Testis (tissue), 3 donors: Measurements from ENCODE around the gene SF3B5. TPM values are rescaled to one million over a fixed set of nuclear protein-coding genes. Genes with fewer than 3 reads are reported as not detected.
"Not testable (repeated sequence)": the region's sequence is repeated elsewhere in the genome, so short reads cannot be mapped to it uniquely, and the experiment has no call there.

Source experiments
- DNase-seq: peaks from one replicate; pipeline ENCODE4 v3.0.0-alpha.2; 2019
- H3K27ac ChIP-seq, 2 donors: fragments of 200-600 bp; sonication (generic); one replicate each; pipeline ENCODE4 v1.5.1; 2019
- H3K27me3 ChIP-seq: fragments of 200-600 bp; sonication (generic); one replicate; pipeline ENCODE4 v1.5.1; 2019
- H3K36me3 ChIP-seq: fragments of 200-600 bp; sonication (generic); one replicate; pipeline ENCODE4 v1.5.1; 2017; ENCODE audit warnings: low read depth; ENCODE audit errors: missing control alignments
- H3K4me1 ChIP-seq: fragments of 200-600 bp; sonication (generic); one replicate; pipeline ENCODE4 v1.5.1; 2019
- H3K4me3 ChIP-seq, 2 donors: fragments of 200-600 bp; sonication (generic); one replicate each; pipeline ENCODE4 v1.5.1; 2017 to 2019
- H3K9me3 ChIP-seq: fragments of 200-600 bp; sonication (generic); one replicate; pipeline ENCODE4 v1.5.1; 2017
- POLR2A ChIP-seq: fragments of 450-650 bp; IDR thresholded peaks from one replicate; pipeline ENCODE4 v1.6.1; 2017; ENCODE audit warnings: antibody characterized with exemption, mild to moderate bottlenecking, moderate library complexity
- WGBS, 2 donors: methylation state at CpG; one replicate each; pipeline ENCODE4 v1.1.5; 2018; 5-methylcytosine and 5-hydroxymethylcytosine counted together
- intact Hi-C: fragments of 100-400 bp; cut with DNase I; formaldehyde crosslinking; loops from one replicate; pipeline ENCODE4 v1.15.1; 2023; ENCODE audit warnings: low total_unique reads
- polyA plus RNA-seq: library from polyadenylated mRNA; stranded (reverse); fragments of 350-450 nt; fragmentation: Illumina TruSeq; extraction: RNeasy Lipid Tissue Mini Kit (QIAGEN cat#74804); gene quantifications from one replicate; pipeline ENCODE4 v1.2.3, GENCODE V29; 2014; ENCODE audit warnings: low read depth, low replicate concordance; ENCODE audit not compliant: insufficient read depth
- total RNA-seq, 2 donors: library from RNA; depleted of rRNA; stranded (reverse); fragments of >200 nt; gene quantifications; one replicate each; pipeline ENCODE4 v1.2.3, GENCODE V29; 2016
- TF ChIP-seq, protein P1 (sequence below), 3 experiments: fragments of 450-650 bp in 2 of 3; fragments of 200-600 bp in 1 of 3; sonication (generic) in 1 of 3; IDR thresholded peaks; one replicate each; pipeline ENCODE4 v1.5.1; 2016 to 2019; ENCODE audit warnings: antibody characterized with exemption in 3 of 3, mild to moderate bottlenecking in 2 of 3, moderate library complexity in 1 of 3

Gene SF3B5
- total and polyA plus RNA-seq, 3 donors from 2014 or later = 153 to 200 (median 174) TPM

DNA sequence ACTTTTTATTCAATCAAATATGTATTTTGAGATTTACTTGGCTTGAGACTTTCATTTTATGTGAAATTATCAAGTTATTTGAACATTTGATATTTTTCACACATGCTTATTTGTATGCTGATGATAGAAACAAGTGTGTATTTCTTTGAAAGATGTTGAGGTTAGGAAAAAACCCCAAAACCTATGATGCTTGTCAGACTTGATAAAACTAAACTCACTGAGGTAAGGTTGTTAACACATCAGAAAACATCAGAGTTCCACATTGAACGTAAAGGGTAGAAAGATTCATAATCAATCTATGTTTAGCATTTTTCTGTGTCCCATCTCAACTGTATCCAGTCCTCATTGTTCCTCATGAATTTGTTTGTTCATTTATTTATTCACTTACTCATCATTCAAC lies 12.2 kb downstream of the SF3B5 start:
- Histone ChIP-seq H3K9me3 (no peaks in the 10 kb centered on the region), H3K27me3 (no peaks in the 10 kb centered on the region), H3K4me3 (no peak overlapping the region), H3K36me3 (no peaks in the 10 kb centered on the region), H3K4me1 (no peaks in the 10 kb centered on the region), H3K27ac (no peak overlapping the region)
- no peak for TF ChIP-seq POLR2A
- TF ChIP-seq, protein P1, sequence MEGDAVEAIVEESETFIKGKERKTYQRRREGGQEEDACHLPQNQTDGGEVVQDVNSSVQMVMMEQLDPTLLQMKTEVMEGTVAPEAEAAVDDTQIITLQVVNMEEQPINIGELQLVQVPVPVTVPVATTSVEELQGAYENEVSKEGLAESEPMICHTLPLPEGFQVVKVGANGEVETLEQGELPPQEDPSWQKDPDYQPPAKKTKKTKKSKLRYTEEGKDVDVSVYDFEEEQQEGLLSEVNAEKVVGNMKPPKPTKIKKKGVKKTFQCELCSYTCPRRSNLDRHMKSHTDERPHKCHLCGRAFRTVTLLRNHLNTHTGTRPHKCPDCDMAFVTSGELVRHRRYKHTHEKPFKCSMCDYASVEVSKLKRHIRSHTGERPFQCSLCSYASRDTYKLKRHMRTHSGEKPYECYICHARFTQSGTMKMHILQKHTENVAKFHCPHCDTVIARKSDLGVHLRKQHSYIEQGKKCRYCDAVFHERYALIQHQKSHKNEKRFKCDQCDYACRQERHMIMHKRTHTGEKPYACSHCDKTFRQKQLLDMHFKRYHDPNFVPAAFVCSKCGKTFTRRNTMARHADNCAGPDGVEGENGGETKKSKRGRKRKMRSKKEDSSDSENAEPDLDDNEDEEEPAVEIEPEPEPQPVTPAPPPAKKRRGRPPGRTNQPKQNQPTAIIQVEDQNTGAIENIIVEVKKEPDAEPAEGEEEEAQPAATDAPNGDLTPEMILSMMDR (IDR thresholded peaks at IDR 0.05) = no peak
- no peak for DNase-seq
- WGBS, 2 donors = 89 to 97% methylated on average over 1 of the region's 1 CpG
- intact Hi-C loops = no loop called here

DNA sequence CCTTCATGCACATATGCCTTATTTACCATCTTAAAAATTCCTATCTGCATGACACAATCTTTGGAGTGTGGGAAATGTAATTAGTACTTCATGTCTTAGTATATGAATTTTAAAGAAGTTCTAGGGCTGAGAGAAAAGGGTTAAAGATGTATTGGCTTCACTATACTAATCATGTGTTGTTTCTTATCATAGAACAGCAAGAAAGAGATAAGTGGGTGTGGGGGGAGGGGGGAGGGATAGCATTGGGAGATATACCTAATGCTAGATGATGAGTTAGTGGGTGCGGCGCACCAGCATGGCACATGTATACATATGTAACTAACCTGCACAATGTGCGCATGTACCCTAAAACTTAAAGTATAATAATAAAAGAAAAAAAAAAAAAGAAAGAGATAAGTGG lies 13.0 kb downstream of the SF3B5 start:
- H3K27ac ChIP-seq, H3K4me3 ChIP-seq, H3K36me3 ChIP-seq, intact Hi-C loops, H3K9me3 ChIP-seq, DNase-seq, H3K27me3 ChIP-seq, H3K4me1 ChIP-seq: not testable (repeated sequence)
- 98 to 100% methylated on average over 3 of the region's 3 CpGs for WGBS, 2 donors

DNA sequence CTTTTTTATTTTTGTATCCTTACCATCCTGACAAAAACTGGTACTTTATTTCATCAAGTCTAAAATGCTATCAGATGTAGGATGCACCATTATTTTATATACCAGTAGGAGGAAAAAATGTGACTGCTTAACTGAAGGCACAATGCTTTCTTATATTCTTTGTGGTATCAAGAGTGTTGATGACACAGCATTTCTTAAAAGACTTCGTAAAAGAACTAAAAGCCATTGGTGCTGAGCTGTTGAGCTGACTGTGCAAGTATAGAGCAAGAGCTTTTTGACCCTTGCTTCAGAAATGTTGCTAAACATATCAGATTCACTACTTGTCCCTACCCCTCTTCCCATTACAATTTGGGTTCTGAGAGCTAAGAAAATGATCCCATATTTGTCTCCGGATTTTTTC lies 17.5 kb downstream of the SF3B5 start:
- Histone ChIP-seq H3K4me1 (no peaks in the 10 kb centered on the region), H3K27ac (no peak overlapping the region), H3K36me3 (no peaks in the 10 kb centered on the region), H3K9me3 (no peaks in the 10 kb centered on the region), H3K27me3 (no peaks in the 10 kb centered on the region), H3K4me3 (no peak overlapping the region)
- no peak for DNase-seq
- TF ChIP-seq POLR2A = no peak
- TF ChIP-seq, protein P1 (IDR thresholded peaks at IDR 0.05) = no peak
- intact Hi-C loops = no loop called here
- 86 to 88% methylated on average over 2 of the region's 2 CpGs for WGBS, 2 donors

DNA sequence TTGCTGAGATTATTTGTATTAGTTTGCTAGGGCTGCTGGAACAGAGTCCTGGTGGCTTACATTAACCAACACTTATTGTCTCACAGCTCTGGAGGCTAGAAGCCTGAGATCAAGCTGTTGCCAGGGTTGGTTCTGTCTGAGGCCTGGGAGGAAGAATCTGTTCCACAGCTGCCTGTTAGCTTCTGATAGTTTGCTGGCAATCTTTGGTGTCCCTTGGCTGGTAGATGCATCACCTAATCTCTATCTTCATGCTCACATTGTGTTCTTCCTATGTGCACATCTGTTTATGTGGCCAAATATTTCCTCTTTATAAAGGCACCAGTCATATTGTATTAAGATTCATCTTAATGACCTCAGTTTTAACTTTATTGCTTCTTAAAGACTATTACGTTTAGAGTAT lies 19.5 kb downstream of the SF3B5 start:
- H3K27me3 ChIP-seq = no peaks in the 10 kb centered on the region
- no peaks in the 10 kb centered on the region for H3K9me3 ChIP-seq
- TF ChIP-seq POLR2A = no peak
- TF ChIP-seq, protein P1 (IDR thresholded peaks at IDR 0.05) = no peak
- intact Hi-C loops = no loop called here
- H3K4me3 ChIP-seq = no peak overlapping the region
- WGBS, 2 donors = 67 to 76% methylated on average over 1 of the region's 1 CpG
- no peak overlapping the region for H3K27ac ChIP-seq
- H3K4me1 ChIP-seq = no peaks in the 10 kb centered on the region
- H3K36me3 ChIP-seq = no peaks in the 10 kb centered on the region
- no peak for DNase-seq

DNA sequence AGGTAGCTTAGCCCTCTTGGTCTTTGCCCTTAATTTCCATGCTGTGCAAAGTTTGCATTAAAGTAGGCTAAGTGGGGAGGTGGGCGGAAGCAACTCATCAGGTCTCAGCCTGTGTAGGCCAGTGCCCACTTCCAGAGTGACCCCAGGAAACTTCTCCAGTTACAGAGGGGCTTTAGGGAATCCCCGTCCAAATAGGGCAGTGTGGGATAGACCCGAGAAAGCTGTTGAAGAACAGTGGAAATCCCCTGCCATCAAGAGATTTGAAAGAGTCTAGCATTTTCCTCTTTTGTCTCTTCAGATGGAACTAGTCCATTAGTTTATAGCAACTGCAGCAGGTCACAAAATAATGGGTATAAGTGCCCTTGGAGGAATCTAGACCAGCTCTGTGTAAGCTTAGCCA lies 20.2 kb downstream of the SF3B5 start:
- Histone ChIP-seq H3K27me3 (no peaks in the 10 kb centered on the region), H3K27ac (no peak overlapping the region), H3K9me3 (no peaks in the 10 kb centered on the region), H3K4me1 (no peaks in the 10 kb centered on the region), H3K36me3 (no peaks in the 10 kb centered on the region), H3K4me3 (no peak overlapping the region)
- DNase-seq = no peak
- TF ChIP-seq POLR2A = no peak
- TF ChIP-seq, protein P1 (IDR thresholded peaks at IDR 0.05) = no peak
- WGBS, 2 donors = 82 to 97% methylated on average over 3 of the region's 3 CpGs
- intact Hi-C loops = no loop called here
